LNCAP (cell line): ENCODE measurements around the gene LAD1.
A peak's percentile ranks its signal among the peaks of the same experiment; 100 is the strongest.

Experiments used
- TF ChIP-seq, protein P1 (sequence below): fragments of 450-650 bp; IDR thresholded peaks from 2 replicates; pipeline ENCODE4 v1.5.1; 2017; ENCODE audit warnings: mild to moderate bottlenecking

LAD1 gene

DNA sequence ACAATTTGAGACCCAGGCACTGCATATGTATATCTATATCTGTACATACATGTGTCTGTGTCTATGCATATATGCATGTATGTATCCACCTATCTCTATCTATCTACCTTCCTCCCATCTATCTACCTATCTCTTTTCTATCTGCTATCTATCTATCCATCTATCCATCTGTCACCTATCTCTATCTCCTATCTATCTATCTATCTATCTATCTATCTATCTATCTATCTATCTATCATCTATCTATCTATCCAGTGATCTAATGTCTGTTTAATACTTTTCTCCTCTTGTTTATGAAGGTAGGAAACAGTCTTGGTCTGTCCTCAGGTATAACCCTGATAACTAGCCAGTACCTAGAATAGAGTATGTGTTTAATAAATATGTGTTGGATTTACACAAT, 47.5 kb downstream of the LAD1 start:
- TF ChIP-seq, protein P1, sequence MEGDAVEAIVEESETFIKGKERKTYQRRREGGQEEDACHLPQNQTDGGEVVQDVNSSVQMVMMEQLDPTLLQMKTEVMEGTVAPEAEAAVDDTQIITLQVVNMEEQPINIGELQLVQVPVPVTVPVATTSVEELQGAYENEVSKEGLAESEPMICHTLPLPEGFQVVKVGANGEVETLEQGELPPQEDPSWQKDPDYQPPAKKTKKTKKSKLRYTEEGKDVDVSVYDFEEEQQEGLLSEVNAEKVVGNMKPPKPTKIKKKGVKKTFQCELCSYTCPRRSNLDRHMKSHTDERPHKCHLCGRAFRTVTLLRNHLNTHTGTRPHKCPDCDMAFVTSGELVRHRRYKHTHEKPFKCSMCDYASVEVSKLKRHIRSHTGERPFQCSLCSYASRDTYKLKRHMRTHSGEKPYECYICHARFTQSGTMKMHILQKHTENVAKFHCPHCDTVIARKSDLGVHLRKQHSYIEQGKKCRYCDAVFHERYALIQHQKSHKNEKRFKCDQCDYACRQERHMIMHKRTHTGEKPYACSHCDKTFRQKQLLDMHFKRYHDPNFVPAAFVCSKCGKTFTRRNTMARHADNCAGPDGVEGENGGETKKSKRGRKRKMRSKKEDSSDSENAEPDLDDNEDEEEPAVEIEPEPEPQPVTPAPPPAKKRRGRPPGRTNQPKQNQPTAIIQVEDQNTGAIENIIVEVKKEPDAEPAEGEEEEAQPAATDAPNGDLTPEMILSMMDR: no peak

DNA sequence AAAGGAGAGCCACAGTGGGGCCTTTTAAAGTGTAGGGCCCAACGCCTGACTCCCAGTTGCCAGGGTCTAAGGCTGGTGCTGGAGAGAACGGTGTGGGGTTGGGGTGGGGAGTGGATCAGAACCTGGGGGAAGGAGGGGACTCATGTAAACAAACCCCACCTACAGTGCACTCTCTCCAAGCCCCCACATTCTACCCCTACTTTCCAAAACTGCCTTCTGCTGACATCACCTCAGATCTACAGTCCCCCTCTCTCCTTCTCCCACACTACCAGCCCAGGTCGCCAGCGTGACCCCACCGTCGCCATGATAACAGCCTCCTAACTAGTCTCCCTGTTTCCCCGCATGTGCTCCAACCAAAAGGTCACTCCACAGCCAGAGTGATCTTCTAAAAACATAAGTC, 48.2 kb downstream of the LAD1 start:
- TF ChIP-seq, protein P1: no peak

DNA sequence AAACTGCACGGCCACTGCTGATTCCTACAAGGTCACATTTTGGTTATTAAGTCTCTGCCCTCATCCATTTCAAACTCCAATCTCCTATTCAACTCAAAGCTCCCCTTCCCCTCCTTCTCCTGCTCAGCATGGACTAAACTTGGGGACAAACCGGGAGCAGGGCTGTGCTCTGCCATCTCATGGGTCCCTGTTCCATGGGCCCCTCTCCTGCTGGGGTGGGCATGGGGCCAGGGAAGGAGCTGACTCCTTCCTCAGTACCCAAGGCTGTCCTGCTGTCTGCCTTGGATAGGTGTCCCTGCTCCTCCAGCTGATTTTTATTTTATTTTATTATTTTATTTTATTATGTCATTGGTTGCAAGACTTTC, 48.8 kb downstream of the LAD1 start:
- TF ChIP-seq, protein P1: no peak

DNA sequence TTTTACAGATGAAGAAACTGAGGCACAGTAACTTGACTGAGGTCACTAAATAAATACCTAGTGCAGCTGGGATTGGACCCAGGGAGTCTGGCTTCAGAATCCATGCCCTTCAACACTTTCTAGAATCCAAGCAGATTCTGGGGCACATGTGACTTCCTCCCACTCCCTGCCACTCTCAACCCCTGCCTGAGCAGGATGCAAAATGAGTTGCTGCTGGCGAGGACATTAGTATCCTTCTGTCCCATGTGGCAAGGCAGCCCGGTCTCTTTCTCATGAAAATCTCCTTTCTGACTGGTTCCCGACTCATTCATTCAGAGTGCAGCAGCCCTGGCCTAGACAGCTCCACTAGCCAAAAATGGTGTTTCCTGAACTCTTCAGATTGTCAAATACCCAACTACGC, 50.0 kb downstream of the LAD1 start:
- TF ChIP-seq, protein P1: no peak

DNA sequence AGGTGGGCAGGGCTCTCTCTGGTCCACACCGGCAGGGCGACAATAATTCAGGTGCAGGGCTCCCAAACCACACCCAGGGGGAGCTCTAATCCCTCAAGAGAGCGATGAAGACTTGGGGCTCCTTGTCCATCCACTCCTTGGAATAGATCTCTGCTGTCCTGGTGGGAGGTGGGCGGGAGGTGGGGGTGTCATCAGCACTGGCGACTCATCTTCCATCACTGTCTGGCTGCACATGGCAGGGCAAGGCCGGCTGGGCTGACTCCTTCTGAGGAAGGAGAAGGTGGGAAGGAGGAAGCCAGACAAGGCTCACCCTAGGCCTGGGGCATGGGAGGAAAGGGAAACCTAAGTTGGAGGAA, 50.9 kb downstream of the LAD1 start:
- TF ChIP-seq, protein P1: peak; percentile 74

DNA sequence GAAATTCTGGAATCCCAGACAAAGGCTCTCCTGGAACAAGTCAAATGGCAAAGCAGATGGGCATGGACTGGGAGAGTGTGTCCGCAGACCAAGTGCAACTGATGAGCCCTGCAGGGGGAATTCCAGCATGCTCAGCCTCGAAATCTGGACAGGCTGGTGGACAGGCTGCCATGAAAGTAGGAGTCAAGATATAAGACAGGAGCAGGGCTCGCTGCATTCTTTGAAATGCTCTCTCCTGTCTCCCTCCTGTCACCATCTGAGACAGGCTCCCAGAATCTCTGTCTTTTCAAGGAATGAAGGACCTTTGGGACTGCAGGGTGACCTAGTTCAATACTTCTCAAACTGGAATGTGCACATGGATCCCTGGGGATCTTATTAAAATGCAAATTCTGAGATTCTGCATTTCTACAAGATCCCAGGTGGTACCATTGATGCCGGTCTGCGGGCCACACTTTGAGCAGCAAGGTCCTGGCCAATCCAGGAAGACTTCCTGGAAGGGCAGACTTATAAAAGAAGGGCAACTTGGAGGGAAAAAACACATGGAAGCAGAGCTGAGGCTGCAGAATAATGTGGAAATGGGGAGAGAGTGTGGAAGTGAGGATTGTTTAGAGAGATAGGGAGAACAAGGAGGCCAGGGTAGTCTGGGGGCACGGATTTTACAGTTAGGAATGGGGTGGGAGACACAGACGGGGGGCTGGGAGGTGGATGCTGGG, 51.5 kb downstream of the LAD1 start:
- TF ChIP-seq, protein P1: no peak

DNA sequence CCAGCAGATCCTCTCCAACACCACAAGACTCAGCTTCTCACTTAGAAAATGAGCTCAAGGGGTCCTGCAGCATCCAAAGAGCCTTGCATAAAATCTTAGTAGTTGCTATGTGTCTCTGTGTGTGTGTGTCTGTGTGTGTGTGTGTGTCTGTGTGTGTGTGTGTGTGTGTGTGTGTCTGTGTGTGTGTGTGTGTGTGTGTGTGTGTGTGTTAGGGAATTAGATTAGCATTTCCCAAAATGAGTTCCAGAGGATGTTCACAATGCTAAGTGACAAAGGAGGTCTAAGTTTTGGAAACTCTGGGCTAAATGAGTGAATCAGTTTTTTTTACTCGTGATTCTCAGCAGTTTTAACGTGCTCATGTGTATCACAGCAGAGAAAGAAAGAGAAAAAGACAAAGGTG, 52.1 kb downstream of the LAD1 start:
- TF ChIP-seq, protein P1: no peak
